ENCODE measurements around the gene MX2.

GRCh38 chr21:41429925-41430491 is 68.2 kb downstream of the MX2 start:
- no peak for TF ChIP-seq CTCF (IDR thresholded peaks at IDR 0.05; ENCODE audit: low read depth, low read length)
- TF ChIP-seq MYC (IDR thresholded peaks at IDR 0.05; ENCODE audit: low read depth, low read length), result no peak
